Vagina (tissue), 2 donors: Measurements from ENCODE around the gene WDR74. TPM values are rescaled to one million over a fixed set of nuclear protein-coding genes. Genes with fewer than 3 reads are reported as not detected.
A peak's percentile ranks its signal among the peaks of the same experiment; 100 is the strongest.
"Not testable (repeated sequence)": the region's sequence is repeated elsewhere in the genome, so short reads cannot be mapped to it uniquely, and the experiment has no call there.

Experiments used
- DNase-seq, 2 donors: peaks; one replicate each; pipeline ENCODE4 v3.0.0-alpha.2; 2017; ENCODE audit errors: extremely low spot score in 2 of 2
- H3K27ac ChIP-seq: fragments of 200-600 bp; sonication (generic); one replicate; pipeline ENCODE4 v1.5.1; 2019
- H3K27me3 ChIP-seq: fragments of 200-600 bp; sonication (generic); one replicate; pipeline ENCODE4 v1.5.1; 2019
- H3K36me3 ChIP-seq, 2 donors: fragments of 200-600 bp; sonication (generic); one replicate each; pipeline ENCODE4 v1.5.1; 2017 to 2019
- H3K4me1 ChIP-seq: fragments of 200-600 bp; sonication (generic); one replicate; pipeline ENCODE4 v1.5.1; 2019
- H3K4me3 ChIP-seq, 2 donors: fragments of 200-600 bp; sonication (generic); 1 replicate in 1 of 2; 2 replicates in 1 of 2; pipeline ENCODE4 v1.5.1; 2016 to 2019
- H3K9me3 ChIP-seq: fragments of 200-600 bp; sonication (generic); one replicate; pipeline ENCODE4 v1.5.1; 2019
- CTCF ChIP-seq, 3 experiments: fragments of 450-650 bp in 2 of 3; fragments of 200-600 bp in 1 of 3; sonication (generic) in 1 of 3; IDR thresholded peaks; one replicate each; pipeline ENCODE4 v1.5.1; 2017 to 2019; ENCODE audit warnings: antibody characterized with exemption in 3 of 3, mild to moderate bottlenecking in 2 of 3, moderate library complexity in 2 of 3
- POLR2A ChIP-seq, 2 donors: fragments of 450-650 bp; IDR thresholded peaks; one replicate each; pipeline ENCODE4 v1.6.1; 2017; ENCODE audit warnings: antibody characterized with exemption in 2 of 2, mild to moderate bottlenecking in 2 of 2, moderate library complexity in 2 of 2
- POLR2AphosphoS5 ChIP-seq, 2 donors: sonication (generic); formaldehyde crosslinking; IDR thresholded peaks; one replicate each; pipeline ENCODE4 v1.9.0; 2017; ENCODE audit warnings: antibody characterized with exemption in 2 of 2, mild to moderate bottlenecking in 2 of 2, low read depth in 1 of 2; ENCODE audit not compliant: insufficient read depth in 1 of 2
- intact Hi-C: fragments of 100-400 bp; cut with DNase I; formaldehyde crosslinking; loops from one replicate; pipeline ENCODE4 v1.15.1; 2023
- total RNA-seq: library from RNA; depleted of rRNA; stranded (reverse); fragments of >200 nt; gene quantifications from one replicate; pipeline ENCODE4 v1.2.3, GENCODE V29; 2016

The WDR74 gene
- total RNA-seq, 1 donor from 2014 or later = 51.8 TPM

- H3K4me1 ChIP-seq = peaks cover 15% of the 10 kb centered on the region
- no peaks in the 10 kb centered on the region for H3K27me3 ChIP-seq
- TF ChIP-seq POLR2A (IDR thresholded peaks at IDR 0.05) (no peak), CTCF (IDR thresholded peaks at IDR 0.05) (no peak), POLR2AphosphoS5 (IDR thresholded peaks at IDR 0.05; ENCODE audit: insufficient read depth in 1 of 2, low read depth in 1 of 2) (no peak)
- DNase-seq = no peak
- no peaks in the 10 kb centered on the region for H3K9me3 ChIP-seq
- no peaks in the 10 kb centered on the region for H3K36me3 ChIP-seq
- intact Hi-C loops = no loop called here
- no peak overlapping the region for H3K4me3 ChIP-seq
- no peak overlapping the region for H3K27ac ChIP-seq
Observed at GRCh38 chr11:62844154-62844553, 4.8 kb upstream of the WDR74 start.

- Histone ChIP-seq H3K36me3 (no peaks in the 10 kb centered on the region), H3K27ac (no peak overlapping the region), H3K27me3 (no peaks in the 10 kb centered on the region), H3K4me3 (no peak overlapping the region), H3K4me1 (peaks cover 22% of the 10 kb centered on the region), H3K9me3 (no peaks in the 10 kb centered on the region)
- DNase-seq = no peak
- TF ChIP-seq POLR2AphosphoS5 (IDR thresholded peaks at IDR 0.05; ENCODE audit: insufficient read depth in 1 of 2, low read depth in 1 of 2) (no peak), CTCF (IDR thresholded peaks at IDR 0.05) (no peak), POLR2A (IDR thresholded peaks at IDR 0.05) (no peak)
- intact Hi-C loops = no loop called here
Observed at GRCh38 chr11:62843466-62843865, 4.1 kb upstream of the WDR74 start.

GRCh38 chr11:62842891-62843290 lies 3.5 kb upstream of the WDR74 start:
- H3K9me3 ChIP-seq, H3K36me3 ChIP-seq, intact Hi-C loops, DNase-seq, H3K4me3 ChIP-seq, H3K27me3 ChIP-seq: not testable (repeated sequence)
- H3K4me1 ChIP-seq = peaks cover 28% of the 10 kb centered on the region
- peak overlapping the region; percentile 97 for H3K27ac ChIP-seq

- no peaks in the 10 kb centered on the region for H3K36me3 ChIP-seq
- intact Hi-C loops = no loop called here
- DNase-seq = peak in 1 of 2 donors; percentile 92
- H3K27me3 ChIP-seq = no peaks in the 10 kb centered on the region
- TF ChIP-seq CTCF (IDR thresholded peaks at IDR 0.05) (no peak), POLR2A (IDR thresholded peaks at IDR 0.05) (no peak), POLR2AphosphoS5 (IDR thresholded peaks at IDR 0.05; ENCODE audit: insufficient read depth in 1 of 2, low read depth in 1 of 2) (peak in 1 of 2 donors; percentile 87)
- no peaks in the 10 kb centered on the region for H3K9me3 ChIP-seq
- peak overlapping the region; percentile 47 to 51 for H3K4me3 ChIP-seq
- peak overlapping the region; percentile 97 for H3K27ac ChIP-seq
- peaks cover 34% of the 10 kb centered on the region for H3K4me1 ChIP-seq
Observed at GRCh38 chr11:62842171-62842741, 2.9 kb upstream of the WDR74 start.

- no peaks in the 10 kb centered on the region for H3K36me3 ChIP-seq
- H3K4me1 ChIP-seq = peaks cover 35% of the 10 kb centered on the region
- intact Hi-C loops = no loop called here
- DNase-seq = peak in 1 of 2 donors; percentile 93
- TF ChIP-seq CTCF (IDR thresholded peaks at IDR 0.05) (peak in 1 of 3 experiments; percentile 13), POLR2A (IDR thresholded peaks at IDR 0.05) (peak in 1 of 2 donors; percentile 96), POLR2AphosphoS5 (IDR thresholded peaks at IDR 0.05; ENCODE audit: insufficient read depth in 1 of 2, low read depth in 1 of 2) (peak; percentile 83 to 98)
- H3K27ac ChIP-seq = peak overlapping the region; percentile 97
- H3K4me3 ChIP-seq = peak overlapping the region; percentile 58 to 88
- H3K27me3 ChIP-seq = no peaks in the 10 kb centered on the region
- H3K9me3 ChIP-seq = no peaks in the 10 kb centered on the region
Observed at GRCh38 chr11:62841361-62842170, 2.2 kb upstream of the WDR74 start.

GRCh38 chr11:62840721-62841360 lies 1.5 kb upstream of the WDR74 start:
- peaks cover 35% of the 10 kb centered on the region for H3K4me1 ChIP-seq
- DNase-seq, H3K9me3 ChIP-seq, H3K27me3 ChIP-seq, H3K36me3 ChIP-seq, intact Hi-C loops: not testable (repeated sequence)
- H3K4me3 ChIP-seq = peak overlapping the region; percentile 58 to 88
- peak overlapping the region; percentile 97 for H3K27ac ChIP-seq
